ENCODE data around the gene PHF8. TPM values are rescaled to one million over a fixed set of nuclear protein-coding genes. Genes with fewer than 3 reads are reported as not detected.

Gene PHF8
- total and polyA plus RNA-seq, 9 of the 15 experiments (the other 6 are each of a cell fraction or from before 2014, with no cell fraction given), result 2.5 to 25.7 (median 12.1) TPM

DNA sequence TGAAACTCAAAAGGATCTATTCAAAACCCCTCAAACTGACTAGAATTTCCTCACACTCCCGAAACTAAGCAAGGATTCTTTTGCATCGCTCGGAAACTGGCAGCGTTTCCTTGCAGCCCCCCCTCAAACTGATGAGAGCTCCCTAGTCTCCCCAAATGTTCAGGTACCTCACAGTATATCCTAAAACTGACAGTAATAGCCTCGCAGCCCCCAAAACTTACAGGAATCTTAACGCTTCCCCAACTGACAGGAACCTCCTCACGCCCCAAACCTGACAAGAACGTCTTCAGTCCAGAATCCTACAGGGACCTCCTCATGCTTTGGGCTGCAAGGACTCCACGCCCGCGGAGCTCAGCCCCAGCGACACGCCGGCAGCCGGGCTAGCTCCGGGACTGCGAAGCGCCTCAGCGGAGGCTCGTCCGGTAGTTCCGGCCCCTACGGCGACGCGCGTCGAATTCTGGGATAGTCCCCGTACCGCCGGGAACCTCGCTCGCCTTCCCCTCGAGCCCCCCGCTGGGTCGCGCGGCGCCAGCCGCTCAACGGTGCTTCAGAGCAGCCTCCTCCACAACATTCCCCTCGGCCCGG is 640 bp downstream of the PHF8 start:
- intact Hi-C loops (cut with micrococcal nuclease), result loop anchor here (10.0 kb wide), 2 partner anchors 359 to 591 kb away; partner anchors contain the start of gene HUWE1
- TF ChIP-seq TCF7L2 (IDR thresholded peaks at IDR 0.05; ENCODE audit: low read depth, low read length) (no peak), TAF7 (tag; IDR thresholded peaks at IDR 0.05) (no peak), ARID3B (CRISPR knock-in tag; IDR thresholded peaks at IDR 0.05; ENCODE audit: borderline replicate concordance) (no peak), ZNF175 (CRISPR knock-in tag; IDR thresholded peaks at IDR 0.05; ENCODE audit: low read depth) (no peak), FOXA3 (CRISPR knock-in tag; conservative IDR thresholded peaks at IDR 0.05 in 1 of 2, IDR thresholded peaks at IDR 0.05 in 1 of 2) (0 out of 4 replicates have a peak, but pooled peaks of 1 of the 2 experiments have one; percentile 23), PCBP2 (IDR thresholded peaks at IDR 0.05; ENCODE audit: low read depth, low read length, poor library complexity, severe bottlenecking) (no peak), ZNF124 (CRISPR knock-in tag; IDR thresholded peaks at IDR 0.05) (no peak), ZNF644 (tag; IDR thresholded peaks at IDR 0.05; ENCODE audit: low read depth) (0 out of 2 replicates have a peak, but pooled peaks have one; percentile 19), ZNF232 (CRISPR knock-in tag; IDR thresholded peaks at IDR 0.05) (0 out of 2 replicates have a peak, but pooled peaks have one; percentile 81), RAD21 (CRISPR knock-in tag; conservative IDR thresholded peaks at IDR 0.05 in 1 of 2, IDR thresholded peaks at IDR 0.05 in 1 of 2) (no peak), E2F6 (IDR thresholded peaks at IDR 0.05; ENCODE audit: borderline replicate concordance in 1 of 2, extremely low read depth in 1 of 2, insufficient read depth in 1 of 2, insufficient read length in 1 of 2, low read depth in 1 of 2, low read length in 1 of 2, poor library complexity in 1 of 2, severe bottlenecking in 1 of 2) (peak in 1 of 2 experiments; percentile 33), EGR1 (conservative IDR thresholded peaks at IDR 0.05) (no peak), U2AF1 (optimal IDR thresholded peaks at IDR 0.05; ENCODE audit: low read depth, low read length) (peak; percentile 82), MCM5 (IDR thresholded peaks at IDR 0.05; ENCODE audit: low read depth) (no peak), ZNF347 (CRISPR knock-in tag; IDR thresholded peaks at IDR 0.05; ENCODE audit: low read depth) (no peak)
- TF ChIP-seq, protein P1, sequence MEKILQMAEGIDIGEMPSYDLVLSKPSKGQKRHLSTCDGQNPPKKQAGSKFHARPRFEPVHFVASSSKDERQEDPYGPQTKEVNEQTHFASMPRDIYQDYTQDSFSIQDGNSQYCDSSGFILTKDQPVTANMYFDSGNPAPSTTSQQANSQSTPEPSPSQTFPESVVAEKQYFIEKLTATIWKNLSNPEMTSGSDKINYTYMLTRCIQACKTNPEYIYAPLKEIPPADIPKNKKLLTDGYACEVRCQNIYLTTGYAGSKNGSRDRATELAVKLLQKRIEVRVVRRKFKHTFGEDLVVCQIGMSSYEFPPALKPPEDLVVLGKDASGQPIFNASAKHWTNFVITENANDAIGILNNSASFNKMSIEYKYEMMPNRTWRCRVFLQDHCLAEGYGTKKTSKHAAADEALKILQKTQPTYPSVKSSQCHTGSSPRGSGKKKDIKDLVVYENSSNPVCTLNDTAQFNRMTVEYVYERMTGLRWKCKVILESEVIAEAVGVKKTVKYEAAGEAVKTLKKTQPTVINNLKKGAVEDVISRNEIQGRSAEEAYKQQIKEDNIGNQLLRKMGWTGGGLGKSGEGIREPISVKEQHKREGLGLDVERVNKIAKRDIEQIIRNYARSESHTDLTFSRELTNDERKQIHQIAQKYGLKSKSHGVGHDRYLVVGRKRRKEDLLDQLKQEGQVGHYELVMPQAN (IDR thresholded peaks at IDR 0.05; ENCODE audit: borderline replicate concordance), result 0 out of 2 replicates have a peak, but pooled peaks have one; percentile 9

More for the DNA sequence above, 640 bp downstream of the PHF8 start:
- POLR2A ChIA-PET, result interaction anchor here (0.7 to 1.3 kb wide), 3 partner anchors 12 to 753 kb away, joined by 3 to 5 read pairs (median 3); no protein-coding TSS in a partner anchor
- 0% methylated on average over 31 of the region's 43 CpGs for WGBS (ENCODE audit: insufficient coverage, low coverage, missing lambda C conversion rate)
- no TSS peak for BruUV-seq (replicated peaks)
- Histone ChIP-seq H3K9me3 (replicated peaks; ENCODE audit: control insufficient read depth, insufficient read depth, low read depth, low read length) (no peaks in the 10 kb centered on the region), H2AFZ (ENCODE audit: low read depth, low read length) (peak overlapping the region; percentile 96), H3K4me1 (replicated peaks in 1 of 2; ENCODE audit: control insufficient read depth in 2 of 2, insufficient read depth in 2 of 2, low read length in 2 of 2) (peaks cover 0 to 10% of the 10 kb centered on the region in 2 experiments; a peak in 3 of 5 replicates), H3K9ac (ENCODE audit: insufficient read depth in 1 of 2, low read depth in 2 of 2, low read length in 2 of 2) (peak overlapping the region; percentile 97), H3K27me3 (ENCODE audit: control insufficient read depth in 2 of 2, insufficient read depth in 2 of 2, low read length in 2 of 2) (no peaks in the 10 kb centered on the region), H3K9me1 (ENCODE audit: control insufficient read depth, insufficient read depth, low read length) (no peaks in the 10 kb centered on the region), H3K36me3 (ENCODE audit: control insufficient read depth, insufficient read depth, low read length) (peaks cover 22% of the 10 kb centered on the region; the same call in 1 of the 3 replicates), H3K4me2 (ENCODE audit: insufficient read depth, low read length) (peak overlapping the region; percentile 94), H3K27ac (ENCODE audit: extremely low read depth, low read depth, low read length) (peak overlapping the region; percentile 93), H3K4me3 (peak overlapping the region; percentile 81), H4K20me1 (replicated peaks; ENCODE audit: control insufficient read depth, insufficient read depth, low read length) (no peaks in the 10 kb centered on the region), H3K79me2 (ENCODE audit: control insufficient read depth, insufficient read depth, low read length) (peaks cover 13% of the 10 kb centered on the region)
- DNase-seq (ENCODE audit: extremely low read depth in 1 of 4, low spot score in 3 of 4) (peak; percentile 33 to 54 (median 47)), FAIRE-seq (no peak), ATAC-seq (peak; percentile 56)
- CTCF ChIA-PET (ENCODE audit: low intra/inter-chr PET ratio), result no interaction called here
- in situ Hi-C loops (cut with MboI), result no loop called here

All from K562 (cell line).